ENCODE data around the gene SNED1. TPM values are rescaled to one million over a fixed set of nuclear protein-coding genes. Genes with fewer than 3 reads are reported as not detected.

Gene SNED1
- total RNA-seq, 1 donor from 2014 or later: 40.9 TPM

GRCh38 chr2:240992572-240993291, 5.7 kb upstream of the SNED1 start:
- DNase-seq (ENCODE audit: low spot score): no peak

- DNase-seq (ENCODE audit: low spot score): no peak
These were observed 4.8 kb upstream of the SNED1 start for GRCh38 chr2:240993446-240994170.

GRCh38 chr2:240994171-240994896, 4.1 kb upstream of the SNED1 start:
- no peak for DNase-seq (ENCODE audit: low spot score)

- DNase-seq (ENCODE audit: low spot score): no peak
These were observed 3.1 kb upstream of the SNED1 start for GRCh38 chr2:240995041-240996021.

- no peak for DNase-seq (ENCODE audit: low spot score)
These were observed 2.1 kb upstream of the SNED1 start for GRCh38 chr2:240996161-240996833.

GRCh38 chr2:240996834-240997140, 1.6 kb upstream of the SNED1 start:
- no peak for DNase-seq (ENCODE audit: low spot score)

GRCh38 chr2:240997141-240997855, 1.1 kb upstream of the SNED1 start:
- no peak for DNase-seq (ENCODE audit: low spot score)

GRCh38 chr2:240998706-240998994, 232 bp downstream of the SNED1 start:
- no peak for DNase-seq (ENCODE audit: low spot score)

GRCh38 chr2:240998995-240999791, 775 bp downstream of the SNED1 start:
- peak; percentile 12 for DNase-seq (ENCODE audit: low spot score)

GRCh38 chr2:240999873-241000541, 1.6 kb downstream of the SNED1 start:
- peak; percentile 7 for DNase-seq (ENCODE audit: low spot score)

- peak; percentile 6 for DNase-seq (ENCODE audit: low spot score)
These were observed 2.5 kb downstream of the SNED1 start for GRCh38 chr2:241000831-241001321.

GRCh38 chr2:241001413-241002274, 3.2 kb downstream of the SNED1 start:
- DNase-seq (ENCODE audit: low spot score): no peak

GRCh38 chr2:241002275-241003046, 4.0 kb downstream of the SNED1 start:
- peak; percentile 6 for DNase-seq (ENCODE audit: low spot score)

GRCh38 chr2:241003047-241003360, 4.6 kb downstream of the SNED1 start:
- no peak for DNase-seq (ENCODE audit: low spot score)

- no peak for DNase-seq (ENCODE audit: low spot score)
These were observed 5.0 kb downstream of the SNED1 start for GRCh38 chr2:241003369-241003768.

GRCh38 chr2:241003830-241004564, 5.6 kb downstream of the SNED1 start:
- DNase-seq (ENCODE audit: low spot score): no peak

GRCh38 chr2:241005569-241005968, 7.2 kb downstream of the SNED1 start:
- no peak for DNase-seq (ENCODE audit: low spot score)
